Thoracic aorta (tissue), 2 donors: ENCODE results near the gene MCHR1. TPM values are rescaled to one million over a fixed set of nuclear protein-coding genes. Genes with fewer than 3 reads are reported as not detected.

Experiments
- ATAC-seq: fragments of 150-250 bp; one replicate; pipeline ENCODE4 v1.8.0; 2017; ENCODE audit warnings: low read depth; ENCODE audit not compliant: insufficient number of reproducible peaks, low FRiP score
- DNase-seq: peaks from one replicate; pipeline ENCODE4 v3.0.0-alpha.2; 2020; ENCODE audit warnings: low spot score
- H3K27ac ChIP-seq, 2 donors: fragments of 200-600 bp; sonication (generic); 1 replicate in 1 of 2; 2 replicates in 1 of 2; pipeline ENCODE4 v1.5.1; 2016; ENCODE audit warnings: mild to moderate bottlenecking in 2 of 2, moderate library complexity in 2 of 2
- H3K27me3 ChIP-seq: fragments of 200-600 bp; sonication (generic); replicated peaks from 2 replicates; pipeline ENCODE4 v1.6.0; 2016; ENCODE audit warnings: mild to moderate bottlenecking; ENCODE audit not compliant: insufficient read depth
- H3K36me3 ChIP-seq: fragments of 200-600 bp; sonication (generic); one replicate; pipeline ENCODE4 v1.5.1; 2016
- H3K4me1 ChIP-seq, 2 donors: fragments of 200-600 bp; sonication (generic); 1 replicate in 1 of 2; 2 replicates in 1 of 2; pipeline versions ENCODE4 v1.5.1 to v1.6.0; 2016; ENCODE audit warnings: low read depth in 2 of 2, mild to moderate bottlenecking in 1 of 2; ENCODE audit not compliant: control insufficient read depth in 1 of 2
- H3K4me3 ChIP-seq: fragments of 200-600 bp; sonication (generic); 2 replicates; pipeline ENCODE4 v1.5.1; 2016; ENCODE audit warnings: mild to moderate bottlenecking
- H3K9me3 ChIP-seq: fragments of 200-600 bp; sonication (generic); 2 replicates; pipeline ENCODE4 v1.5.1; 2016
- total RNA-seq, 2 donors: library from RNA; depleted of rRNA; stranded (reverse); fragments of >200 nt; gene quantifications; one replicate each; pipeline versions ENCODE4 v1.1.0 to v1.2.3, GENCODE V29; 2016
- TF ChIP-seq, protein P1 (sequence below): fragments of 200-600 bp; sonication (generic); IDR thresholded peaks from one replicate; pipeline ENCODE4 v1.5.1; 2019; ENCODE audit warnings: antibody characterized with exemption

The MCHR1 gene
- total RNA-seq, 2 donors from 2014 or later, result 0.41 TPM; not detected in 1

DNA sequence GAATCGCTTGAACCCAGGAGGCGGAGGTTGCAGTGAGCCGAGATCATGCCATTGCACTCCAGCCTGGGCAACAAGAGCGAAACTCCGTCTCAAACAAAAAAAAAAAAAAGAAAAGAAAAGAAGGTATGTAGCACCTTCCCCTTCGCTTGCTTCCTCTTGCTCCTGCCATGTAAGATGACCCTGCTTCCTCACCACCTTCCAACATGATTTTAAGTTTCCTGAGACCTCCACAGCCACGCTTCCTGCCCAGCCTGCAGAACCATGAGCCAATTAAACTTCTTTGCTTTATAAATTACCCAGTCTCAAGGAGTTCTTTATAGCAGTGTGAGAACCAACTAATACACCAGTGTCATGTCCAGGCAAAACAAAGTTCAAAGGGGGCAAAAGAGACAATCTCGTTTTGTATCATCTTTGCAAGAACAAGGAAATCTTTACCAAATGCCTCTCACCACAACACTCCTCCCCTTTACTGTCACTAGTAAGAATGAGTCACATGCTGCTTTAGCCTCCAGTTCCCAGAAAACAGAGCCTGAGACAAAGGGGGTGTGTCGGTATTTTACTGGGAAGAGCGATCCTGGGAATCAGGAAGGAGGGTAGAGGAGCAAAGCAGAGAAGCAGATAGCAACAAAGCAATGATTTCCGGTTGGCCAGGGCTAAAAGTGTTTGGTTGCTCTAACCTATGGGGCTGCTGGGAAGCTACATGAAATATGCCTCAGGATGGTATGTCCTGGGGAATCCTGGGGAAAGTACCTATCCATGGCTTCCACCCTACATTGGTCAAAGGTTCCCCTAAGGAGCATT lies 10.5 kb upstream of the MCHR1 start:
- Histone ChIP-seq H3K36me3 (no peaks in the 10 kb centered on the region), H3K4me1 (peaks cover 17 to 36% of the 10 kb centered on the region in 2 donors), H3K4me3 (no peak overlapping the region), H3K27me3 (no peaks in the 10 kb centered on the region), H3K9me3 (no peaks in the 10 kb centered on the region), H3K27ac (no peak overlapping the region)
- DNase-seq, result no peak
- ATAC-seq, result no peak
- TF ChIP-seq, protein P1, sequence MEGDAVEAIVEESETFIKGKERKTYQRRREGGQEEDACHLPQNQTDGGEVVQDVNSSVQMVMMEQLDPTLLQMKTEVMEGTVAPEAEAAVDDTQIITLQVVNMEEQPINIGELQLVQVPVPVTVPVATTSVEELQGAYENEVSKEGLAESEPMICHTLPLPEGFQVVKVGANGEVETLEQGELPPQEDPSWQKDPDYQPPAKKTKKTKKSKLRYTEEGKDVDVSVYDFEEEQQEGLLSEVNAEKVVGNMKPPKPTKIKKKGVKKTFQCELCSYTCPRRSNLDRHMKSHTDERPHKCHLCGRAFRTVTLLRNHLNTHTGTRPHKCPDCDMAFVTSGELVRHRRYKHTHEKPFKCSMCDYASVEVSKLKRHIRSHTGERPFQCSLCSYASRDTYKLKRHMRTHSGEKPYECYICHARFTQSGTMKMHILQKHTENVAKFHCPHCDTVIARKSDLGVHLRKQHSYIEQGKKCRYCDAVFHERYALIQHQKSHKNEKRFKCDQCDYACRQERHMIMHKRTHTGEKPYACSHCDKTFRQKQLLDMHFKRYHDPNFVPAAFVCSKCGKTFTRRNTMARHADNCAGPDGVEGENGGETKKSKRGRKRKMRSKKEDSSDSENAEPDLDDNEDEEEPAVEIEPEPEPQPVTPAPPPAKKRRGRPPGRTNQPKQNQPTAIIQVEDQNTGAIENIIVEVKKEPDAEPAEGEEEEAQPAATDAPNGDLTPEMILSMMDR, result no peak

DNA sequence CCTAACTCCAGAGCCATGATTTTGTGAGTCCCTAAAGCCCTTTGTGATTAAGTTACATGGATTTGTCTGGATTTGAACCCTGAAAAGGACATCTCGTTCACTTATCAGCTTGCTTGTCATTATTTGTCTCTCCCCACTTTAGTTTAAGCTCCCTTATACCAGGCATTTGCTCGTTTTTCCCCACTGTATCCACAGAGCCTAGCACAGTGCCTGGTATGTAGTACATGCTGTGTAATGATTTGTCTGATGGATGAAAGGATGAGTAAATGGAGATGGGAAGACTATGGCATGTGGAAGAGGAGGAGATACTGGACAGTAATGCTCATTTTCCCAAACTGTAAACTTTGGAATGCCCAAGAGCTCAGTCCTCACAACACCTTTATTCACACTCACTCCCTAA lies 9.2 kb upstream of the MCHR1 start:
- TF ChIP-seq, protein P1, result no peak
- Histone ChIP-seq H3K27me3 (no peaks in the 10 kb centered on the region), H3K36me3 (no peaks in the 10 kb centered on the region), H3K4me1 (peaks cover 11 to 29% of the 10 kb centered on the region in 2 donors), H3K9me3 (no peaks in the 10 kb centered on the region), H3K4me3 (no peak overlapping the region), H3K27ac (no peak overlapping the region)
- DNase-seq (no peak), ATAC-seq (no peak)

DNA sequence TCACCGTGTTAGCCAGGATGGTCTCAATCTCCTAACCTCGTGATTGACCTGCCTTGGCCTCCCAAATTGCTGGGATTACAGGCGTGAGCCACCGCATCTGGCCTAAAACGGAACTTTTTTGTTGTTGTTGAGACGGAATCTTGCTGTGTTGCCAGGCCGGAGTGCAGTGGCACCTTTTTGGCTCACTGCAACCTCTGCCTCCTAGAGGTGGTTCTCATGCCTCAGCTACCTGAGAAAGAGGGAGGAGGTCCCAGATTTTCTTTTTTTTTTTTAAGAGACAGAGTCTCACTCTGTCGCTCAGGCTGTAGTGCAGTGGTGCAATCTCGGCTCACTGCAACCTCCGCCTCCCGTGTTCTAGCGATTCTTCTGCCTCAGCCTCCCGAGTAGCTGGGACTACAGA lies 7.9 kb upstream of the MCHR1 start:
- no peak for DNase-seq
- Histone ChIP-seq H3K4me1 (peaks cover 0 to 16% of the 10 kb centered on the region in 2 donors), H3K27ac (no peak overlapping the region), H3K36me3 (no peaks in the 10 kb centered on the region), H3K4me3 (no peak overlapping the region), H3K9me3 (no peaks in the 10 kb centered on the region), H3K27me3 (no peaks in the 10 kb centered on the region)
- no peak for ATAC-seq
- TF ChIP-seq, protein P1, result no peak

DNA sequence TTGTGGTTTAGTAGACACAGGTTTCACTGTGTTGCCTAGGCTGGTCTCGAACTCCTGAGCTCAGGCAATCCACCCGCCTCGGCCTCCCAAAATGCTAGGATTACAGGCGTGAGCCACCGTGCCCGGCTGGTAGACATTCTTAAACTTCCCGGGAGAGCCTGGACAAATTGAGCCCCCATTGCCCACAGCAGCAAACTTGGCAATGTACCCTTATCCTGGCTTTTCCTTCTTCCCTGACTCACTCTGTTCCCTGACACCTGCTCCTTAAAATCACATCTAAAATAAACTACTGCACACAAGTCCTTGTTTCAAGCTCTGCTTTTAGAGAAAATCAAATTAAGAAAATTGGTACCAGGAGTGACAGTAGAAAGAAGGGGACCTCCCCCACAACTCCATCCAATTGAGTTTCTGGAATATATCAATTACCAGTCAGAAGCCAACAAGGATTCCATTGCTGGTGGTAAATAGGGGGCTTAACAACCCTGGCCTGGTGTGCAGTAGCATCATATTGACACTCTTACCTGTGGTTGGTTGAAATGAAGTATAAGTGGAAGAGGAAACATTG lies 7.4 kb upstream of the MCHR1 start:
- Histone ChIP-seq H3K27ac (no peak overlapping the region), H3K4me1 (peaks cover 0 to 11% of the 10 kb centered on the region in 2 donors), H3K4me3 (no peak overlapping the region), H3K27me3 (no peaks in the 10 kb centered on the region), H3K9me3 (no peaks in the 10 kb centered on the region), H3K36me3 (no peaks in the 10 kb centered on the region)
- TF ChIP-seq, protein P1, result no peak
- DNase-seq (no peak), ATAC-seq (no peak)

DNA sequence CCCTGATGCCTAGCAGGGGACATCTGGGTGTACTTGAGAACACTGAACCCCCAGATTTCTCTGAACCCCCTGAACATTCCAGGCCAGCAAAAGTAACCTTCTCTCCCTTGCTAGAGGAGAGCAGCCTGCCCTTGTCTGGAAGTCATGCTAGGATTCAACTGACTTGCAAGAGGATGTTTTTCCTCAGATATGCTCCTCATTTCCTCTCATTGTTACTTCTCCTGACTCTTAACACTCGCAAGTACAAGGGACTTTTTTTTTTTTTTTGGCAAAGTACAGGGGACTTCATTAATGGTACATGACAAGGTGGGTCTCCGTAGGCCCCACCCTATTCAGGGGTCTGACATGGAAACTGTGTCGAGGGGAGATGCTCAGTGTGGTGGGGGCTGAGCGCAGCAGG lies 6.3 kb upstream of the MCHR1 start:
- no peaks in the 10 kb centered on the region for H3K36me3 ChIP-seq
- TF ChIP-seq, protein P1, result no peak
- H3K4me1 ChIP-seq, result peaks cover 0 to 5% of the 10 kb centered on the region in 2 donors
- H3K27ac ChIP-seq, result no peak overlapping the region
- H3K4me3 ChIP-seq, result no peak overlapping the region
- DNase-seq, result no peak
- ATAC-seq, result no peak
- H3K9me3 ChIP-seq, result no peaks in the 10 kb centered on the region
- no peaks in the 10 kb centered on the region for H3K27me3 ChIP-seq
